GM12878 (cell line): ENCODE measurements around the gene MYL12B. TPM values are rescaled to one million over a fixed set of nuclear protein-coding genes. Genes with fewer than 3 reads are reported as not detected.
A peak's percentile ranks its signal among the peaks of the same experiment; 100 is the strongest.

Experiments used
- ATAC-seq: fragments of 200-7000 bp; cut with Tn5 transposase; 3 replicates; pipeline ENCODE4 v1.9.1; 2020; ENCODE audit warnings: mild to moderate bottlenecking, moderate library complexity
- BruUV-seq: library from RNA; stranded (reverse); fragments of 400-500 nt; replicated peaks from 2 replicates; lab custom pipeline; 2021; lab: Mats Ljungman, UMichigan
- CTCF ChIA-PET: fragments of 300-600 bp; sonication (Branson Sonifier 250); formaldehyde crosslinking; extraction: SDS; loops from one replicate; lab custom pipeline; 2021; ENCODE audit warnings: inconsistent platforms; lab: Yijun Ruan, JAX
- POLR2A ChIA-PET: fragments of 350-600 bp; formaldehyde crosslinking; extraction: SDS; loops from one replicate; lab custom pipeline; 2021; ENCODE audit warnings: inconsistent platforms; lab: Charles Lee
- RAD21 ChIA-PET: fragments of 300-600 bp; sonication (Branson Sonifier 250); formaldehyde crosslinking; loops from one replicate; lab custom pipeline; 2023; ENCODE audit warnings: antibody characterized with exemption; ENCODE audit not compliant: unreplicated experiment; lab: Charles Lee
- SMC1A ChIA-PET: fragments of 300-600 bp; sonication (Branson Sonifier 250); formaldehyde crosslinking; loops from one replicate; lab custom pipeline; 2023; ENCODE audit not compliant: unreplicated experiment, uncharacterized antibody; lab: Charles Lee
- DNase-seq: peaks from one replicate; pipeline ENCODE4 v3.0.0-alpha.2; 2011; ENCODE audit warnings: low read depth, low spot score
- FAIRE-seq: peaks from 3 replicates; lab custom pipeline; 2011; peaks lifted over from hg19 to GRCh38; lab: Jason Lieb, UNC
- H2AFZ ChIP-seq: 2 replicates; pipeline ENCODE4 v1.6.0; 2011; ENCODE audit warnings: low read depth, low read length, control low read depth; ENCODE audit not compliant: control insufficient read depth
- H3K27ac ChIP-seq: 2 replicates; pipeline ENCODE4 v1.5.1; 2011; ENCODE audit warnings: control low read depth; ENCODE audit not compliant: control insufficient read depth, insufficient read depth
- H3K27me3 ChIP-seq, 2 experiments: replicated peaks in 1 of 2; 2 replicates each; pipeline versions ENCODE4 v1.6.0 to v1.6.1; 2011; ENCODE audit warnings: low read length in 1 of 2; ENCODE audit not compliant: control insufficient read depth in 2 of 2, insufficient read depth in 2 of 2
- H3K36me3 ChIP-seq, 2 experiments: 2 replicates each; pipeline ENCODE4 v1.5.1; 2011; ENCODE audit warnings: low read length in 1 of 2; ENCODE audit not compliant: control insufficient read depth in 2 of 2, insufficient read depth in 2 of 2
- H3K4me1 ChIP-seq: 2 replicates; pipeline ENCODE4 v1.6.1; 2011; ENCODE audit warnings: mild to moderate bottlenecking, low read length, moderate library complexity, mixed read lengths; ENCODE audit not compliant: control insufficient read depth, insufficient read depth
- H3K4me2 ChIP-seq: 2 replicates; pipeline ENCODE4 v1.6.0; 2011; ENCODE audit warnings: control low read depth; ENCODE audit not compliant: control insufficient read depth, insufficient read depth
- H3K4me3 ChIP-seq: fragments of 200-600 bp; sonication (generic); 2 replicates; pipeline ENCODE4 v1.5.1; 2016
- H3K79me2 ChIP-seq: 2 replicates; pipeline ENCODE4 v1.6.0; 2011; ENCODE audit warnings: low read length; ENCODE audit not compliant: control insufficient read depth, insufficient read depth
- H3K9ac ChIP-seq: 2 replicates; pipeline ENCODE4 v1.8.0; 2011; ENCODE audit warnings: low read length, control low read depth, mixed read lengths; ENCODE audit not compliant: control insufficient read depth, insufficient read depth
- H3K9me3 ChIP-seq: replicated peaks from 3 replicates; pipeline ENCODE4 v1.5.1; 2011; ENCODE audit warnings: mild to moderate bottlenecking, low read length; ENCODE audit not compliant: control insufficient read depth, insufficient read depth
- H4K20me1 ChIP-seq: 2 replicates; pipeline ENCODE4 v1.6.0; 2011; ENCODE audit not compliant: control insufficient read depth, insufficient read depth
- BMI1 ChIP-seq: fragments of 450-650 bp; IDR thresholded peaks from 2 replicates; pipeline ENCODE4 v1.6.1; 2016; ENCODE audit warnings: mild to moderate bottlenecking, moderate library complexity, borderline replicate concordance
- EED ChIP-seq: sonication (generic); IDR thresholded peaks from 2 replicates; pipeline ENCODE4 v1.6.1; 2016; ENCODE audit warnings: antibody characterized with exemption, low read depth
- IKZF2 ChIP-seq, 2 experiments: fragments of 450-650 bp; IDR thresholded peaks; 2 replicates each; pipeline ENCODE4 v1.6.1; 2017; ENCODE audit warnings: mild to moderate bottlenecking in 2 of 2, moderate library complexity in 2 of 2
- MTA2 ChIP-seq: fragments of 450-650 bp; IDR thresholded peaks from 2 replicates; pipeline ENCODE4 v1.6.1; 2016; ENCODE audit warnings: low read depth, mild to moderate bottlenecking, moderate library complexity
- NBN ChIP-seq: fragments of 450-650 bp; IDR thresholded peaks from 2 replicates; pipeline ENCODE4 v1.6.1; 2016
- ZNF24 ChIP-seq: fragments of 450-650 bp; IDR thresholded peaks from 2 replicates; pipeline ENCODE4 v1.6.1; 2017; ENCODE audit warnings: antibody characterized with exemption, mild to moderate bottlenecking
- WGBS: methylation state at CpG from one replicate; pipeline ENCODE4 v1.1.6; 2016; ENCODE audit warnings: low lambda C conversion rate; ENCODE audit not compliant: insufficient replicate concordance, insufficient coverage; ENCODE audit errors: missing lambda C conversion rate; 5-methylcytosine and 5-hydroxymethylcytosine counted together
- in situ Hi-C: fragments of 300-500 bp; cut with MboI; formaldehyde crosslinking; loops from 9 replicates; pipeline ENCODE4 v1.14.3; 2018; ENCODE audit warnings: mixed read lengths
- intact Hi-C: fragments of 100-400 bp; cut with micrococcal nuclease; formaldehyde crosslinking; loops from one replicate; pipeline ENCODE4 v1.14.2; 2022; ENCODE audit not compliant: unreplicated experiment
- polyA plus RNA-seq, 11 experiments: library from polyadenylated mRNA; depleted of rRNA in 4 of 11; unstranded in 6 of 11; stranded (reverse) in 5 of 11; fragments of >200 nt; fragmentation: Nextera tagmentation in 4 of 11; fragmentation: Illumina TruSeq in 1 of 11; extraction: Ambion mirVana in 4 of 11; extraction: Trizol in 1 of 11; gene quantifications; 1 replicate in 1 of 11; 2 replicates in 10 of 11; pipeline versions ENCODE4 v1.2.1 to v1.2.3, GENCODE V29; 2011 to 2016; ENCODE audit warnings: inconsistent platforms in 2 of 11, missing spikeins in 2 of 11, low read depth in 1 of 11
- total RNA-seq, 4 experiments: library from RNA; depleted of rRNA in 3 of 4; stranded (reverse); fragments of >200 nt in 3 of 4; fragmentation: Illumina TruSeq in 1 of 4; extraction: Trizol in 1 of 4; gene quantifications; 2 replicates each; pipeline versions ENCODE4 v1.2.1 to v1.2.3, GENCODE V29; 2013 to 2021
- TF ChIP-seq, protein P1 (sequence below): fragments of 450-650 bp; IDR thresholded peaks from 2 replicates; pipeline ENCODE4 v1.6.1; 2014; ENCODE audit warnings: mild to moderate bottlenecking
- TF ChIP-seq, protein P2 (sequence below): fragments of 450-650 bp; IDR thresholded peaks from 2 replicates; pipeline ENCODE4 v1.6.1; 2017; ENCODE audit warnings: antibody characterized with exemption, mild to moderate bottlenecking, moderate library complexity
- TF ChIP-seq, protein P3 (sequence below), 3 experiments: IDR thresholded peaks in 2 of 3; conservative IDR thresholded peaks in 1 of 3; 2 replicates each; pipeline ENCODE4 v1.5.1; 2011; ENCODE audit warnings: low read depth in 3 of 3, low read length in 3 of 3, mild to moderate bottlenecking in 3 of 3, control low read depth in 2 of 3, moderate library complexity in 2 of 3, inconsistent platforms in 1 of 3, mixed read lengths in 1 of 3; ENCODE audit not compliant: control insufficient read depth in 2 of 3, insufficient read depth in 1 of 3; ENCODE audit errors: extremely low read depth in 1 of 3
- TF ChIP-seq, protein P4 (sequence below): fragments of 450-650 bp; conservative IDR thresholded peaks from 2 replicates; pipeline ENCODE4 v1.6.1; 2017; ENCODE audit warnings: mild to moderate bottlenecking, moderate library complexity
- TF ChIP-seq, protein P5 (sequence below): fragments of 450-650 bp; IDR thresholded peaks from 2 replicates; pipeline ENCODE4 v1.6.1; 2016; ENCODE audit warnings: mild to moderate bottlenecking

The MYL12B gene
- total and polyA plus RNA-seq, 10 of the 15 experiments (the other 5 are each of a cell fraction or from before 2014, with no cell fraction given), result 179 to 739 (median 400) TPM

DNA sequence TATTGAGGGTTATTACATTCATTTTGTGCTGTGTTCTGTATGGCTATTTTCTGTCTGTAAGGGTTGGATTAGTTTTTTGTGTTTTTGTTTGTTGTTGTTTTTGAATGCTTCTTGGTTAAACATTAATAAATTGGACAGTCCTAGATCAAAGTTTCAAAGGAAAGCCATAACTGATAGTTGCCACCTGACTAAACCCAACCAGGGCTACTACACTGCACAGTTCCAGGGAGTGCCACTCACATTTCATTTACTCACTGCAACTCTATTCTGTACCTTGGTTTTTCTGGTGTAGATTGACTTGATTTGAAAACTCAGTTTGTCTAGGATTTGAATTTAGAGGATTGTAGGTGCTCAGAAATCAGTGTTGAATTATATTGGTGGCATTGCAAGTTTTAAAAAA is 6.4 kb downstream of the MYL12B start (continued):
- TF ChIP-seq, protein P1, sequence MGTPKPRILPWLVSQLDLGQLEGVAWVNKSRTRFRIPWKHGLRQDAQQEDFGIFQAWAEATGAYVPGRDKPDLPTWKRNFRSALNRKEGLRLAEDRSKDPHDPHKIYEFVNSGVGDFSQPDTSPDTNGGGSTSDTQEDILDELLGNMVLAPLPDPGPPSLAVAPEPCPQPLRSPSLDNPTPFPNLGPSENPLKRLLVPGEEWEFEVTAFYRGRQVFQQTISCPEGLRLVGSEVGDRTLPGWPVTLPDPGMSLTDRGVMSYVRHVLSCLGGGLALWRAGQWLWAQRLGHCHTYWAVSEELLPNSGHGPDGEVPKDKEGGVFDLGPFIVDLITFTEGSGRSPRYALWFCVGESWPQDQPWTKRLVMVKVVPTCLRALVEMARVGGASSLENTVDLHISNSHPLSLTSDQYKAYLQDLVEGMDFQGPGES, result no peak
- no peak for TF ChIP-seq IKZF2 (IDR thresholded peaks at IDR 0.05)
- TF ChIP-seq, protein P2, sequence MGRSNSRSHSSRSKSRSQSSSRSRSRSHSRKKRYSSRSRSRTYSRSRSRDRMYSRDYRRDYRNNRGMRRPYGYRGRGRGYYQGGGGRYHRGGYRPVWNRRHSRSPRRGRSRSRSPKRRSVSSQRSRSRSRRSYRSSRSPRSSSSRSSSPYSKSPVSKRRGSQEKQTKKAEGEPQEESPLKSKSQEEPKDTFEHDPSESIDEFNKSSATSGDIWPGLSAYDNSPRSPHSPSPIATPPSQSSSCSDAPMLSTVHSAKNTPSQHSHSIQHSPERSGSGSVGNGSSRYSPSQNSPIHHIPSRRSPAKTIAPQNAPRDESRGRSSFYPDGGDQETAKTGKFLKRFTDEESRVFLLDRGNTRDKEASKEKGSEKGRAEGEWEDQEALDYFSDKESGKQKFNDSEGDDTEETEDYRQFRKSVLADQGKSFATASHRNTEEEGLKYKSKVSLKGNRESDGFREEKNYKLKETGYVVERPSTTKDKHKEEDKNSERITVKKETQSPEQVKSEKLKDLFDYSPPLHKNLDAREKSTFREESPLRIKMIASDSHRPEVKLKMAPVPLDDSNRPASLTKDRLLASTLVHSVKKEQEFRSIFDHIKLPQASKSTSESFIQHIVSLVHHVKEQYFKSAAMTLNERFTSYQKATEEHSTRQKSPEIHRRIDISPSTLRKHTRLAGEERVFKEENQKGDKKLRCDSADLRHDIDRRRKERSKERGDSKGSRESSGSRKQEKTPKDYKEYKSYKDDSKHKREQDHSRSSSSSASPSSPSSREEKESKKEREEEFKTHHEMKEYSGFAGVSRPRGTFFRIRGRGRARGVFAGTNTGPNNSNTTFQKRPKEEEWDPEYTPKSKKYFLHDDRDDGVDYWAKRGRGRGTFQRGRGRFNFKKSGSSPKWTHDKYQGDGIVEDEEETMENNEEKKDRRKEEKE, result no peak

DNA sequence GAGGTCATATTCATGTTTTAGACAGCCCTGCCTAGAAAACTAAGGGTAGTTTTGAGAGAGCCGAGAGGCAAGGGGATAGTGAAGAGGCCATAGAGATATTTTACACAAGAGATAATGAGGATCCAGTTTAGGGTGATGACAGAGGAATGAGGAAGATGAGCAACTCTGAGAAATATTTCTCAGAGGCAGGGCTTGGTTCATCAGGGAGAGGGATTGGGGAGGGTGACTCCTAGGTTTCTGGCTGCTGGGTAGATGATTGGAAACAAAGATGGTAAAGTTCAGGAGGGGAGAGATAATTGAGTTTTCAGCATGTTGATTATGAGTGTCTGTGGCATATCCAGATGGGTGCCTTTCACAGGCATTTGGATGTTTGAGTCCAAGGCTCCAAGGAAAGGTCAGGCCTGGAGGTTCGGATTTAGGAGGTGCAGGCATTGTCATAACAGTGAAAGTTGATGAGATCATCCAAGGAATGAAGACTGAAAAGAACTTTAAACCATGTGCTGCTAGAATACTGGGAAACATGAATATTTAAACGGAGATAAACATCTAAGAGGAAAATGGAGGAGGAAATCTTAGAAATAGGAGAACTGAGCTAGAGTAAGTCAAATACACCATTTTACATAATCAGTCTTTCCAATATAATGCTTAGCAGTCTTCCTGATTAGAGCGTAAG is 7.4 kb downstream of the MYL12B start:
- RAD21 ChIA-PET, result no interaction called here
- intact Hi-C loops, result no loop called here

More for the DNA sequence above, 7.4 kb downstream of the MYL12B start:
- no peak for FAIRE-seq
- Histone ChIP-seq H3K9ac (no peak overlapping the region), H4K20me1 (no peaks in the 10 kb centered on the region), H2AFZ (no peak overlapping the region), H3K4me2 (peak overlapping the region; percentile 68), H3K4me1 (peaks cover 11% of the 10 kb centered on the region), H3K27ac (no peak overlapping the region), H3K79me2 (peaks cover 85% of the 10 kb centered on the region), H3K27me3 (no peaks in the 10 kb centered on the region), H3K36me3 (peaks cover 2 to 5% of the 10 kb centered on the region in 2 experiments; a peak in 3 of 4 replicates), H3K4me3 (no peak overlapping the region), H3K9me3 (no peaks in the 10 kb centered on the region)
- SMC1A ChIA-PET, result interaction anchor here (1.4 kb wide), 2 partner anchors 13 to 21 kb away, joined by 3 read pairs; no protein-coding TSS in a partner anchor
- TF ChIP-seq MTA2 (no peak), EED (no peak), BMI1 (no peak), ZNF24 (no peak), NBN (no peak)
- TF ChIP-seq, protein P3, sequence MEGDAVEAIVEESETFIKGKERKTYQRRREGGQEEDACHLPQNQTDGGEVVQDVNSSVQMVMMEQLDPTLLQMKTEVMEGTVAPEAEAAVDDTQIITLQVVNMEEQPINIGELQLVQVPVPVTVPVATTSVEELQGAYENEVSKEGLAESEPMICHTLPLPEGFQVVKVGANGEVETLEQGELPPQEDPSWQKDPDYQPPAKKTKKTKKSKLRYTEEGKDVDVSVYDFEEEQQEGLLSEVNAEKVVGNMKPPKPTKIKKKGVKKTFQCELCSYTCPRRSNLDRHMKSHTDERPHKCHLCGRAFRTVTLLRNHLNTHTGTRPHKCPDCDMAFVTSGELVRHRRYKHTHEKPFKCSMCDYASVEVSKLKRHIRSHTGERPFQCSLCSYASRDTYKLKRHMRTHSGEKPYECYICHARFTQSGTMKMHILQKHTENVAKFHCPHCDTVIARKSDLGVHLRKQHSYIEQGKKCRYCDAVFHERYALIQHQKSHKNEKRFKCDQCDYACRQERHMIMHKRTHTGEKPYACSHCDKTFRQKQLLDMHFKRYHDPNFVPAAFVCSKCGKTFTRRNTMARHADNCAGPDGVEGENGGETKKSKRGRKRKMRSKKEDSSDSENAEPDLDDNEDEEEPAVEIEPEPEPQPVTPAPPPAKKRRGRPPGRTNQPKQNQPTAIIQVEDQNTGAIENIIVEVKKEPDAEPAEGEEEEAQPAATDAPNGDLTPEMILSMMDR (IDR thresholded peaks at IDR 0.05 in 2 of 3, conservative IDR thresholded peaks at IDR 0.05 in 1 of 3; ENCODE audit: control insufficient read depth in 2 of 3, extremely low read depth in 1 of 3, insufficient read depth in 1 of 3, low read depth in 3 of 3, low read length in 3 of 3), result no peak
- TF ChIP-seq, protein P4, sequence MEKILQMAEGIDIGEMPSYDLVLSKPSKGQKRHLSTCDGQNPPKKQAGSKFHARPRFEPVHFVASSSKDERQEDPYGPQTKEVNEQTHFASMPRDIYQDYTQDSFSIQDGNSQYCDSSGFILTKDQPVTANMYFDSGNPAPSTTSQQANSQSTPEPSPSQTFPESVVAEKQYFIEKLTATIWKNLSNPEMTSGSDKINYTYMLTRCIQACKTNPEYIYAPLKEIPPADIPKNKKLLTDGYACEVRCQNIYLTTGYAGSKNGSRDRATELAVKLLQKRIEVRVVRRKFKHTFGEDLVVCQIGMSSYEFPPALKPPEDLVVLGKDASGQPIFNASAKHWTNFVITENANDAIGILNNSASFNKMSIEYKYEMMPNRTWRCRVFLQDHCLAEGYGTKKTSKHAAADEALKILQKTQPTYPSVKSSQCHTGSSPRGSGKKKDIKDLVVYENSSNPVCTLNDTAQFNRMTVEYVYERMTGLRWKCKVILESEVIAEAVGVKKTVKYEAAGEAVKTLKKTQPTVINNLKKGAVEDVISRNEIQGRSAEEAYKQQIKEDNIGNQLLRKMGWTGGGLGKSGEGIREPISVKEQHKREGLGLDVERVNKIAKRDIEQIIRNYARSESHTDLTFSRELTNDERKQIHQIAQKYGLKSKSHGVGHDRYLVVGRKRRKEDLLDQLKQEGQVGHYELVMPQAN, result no peak
- TF ChIP-seq, protein P5, sequence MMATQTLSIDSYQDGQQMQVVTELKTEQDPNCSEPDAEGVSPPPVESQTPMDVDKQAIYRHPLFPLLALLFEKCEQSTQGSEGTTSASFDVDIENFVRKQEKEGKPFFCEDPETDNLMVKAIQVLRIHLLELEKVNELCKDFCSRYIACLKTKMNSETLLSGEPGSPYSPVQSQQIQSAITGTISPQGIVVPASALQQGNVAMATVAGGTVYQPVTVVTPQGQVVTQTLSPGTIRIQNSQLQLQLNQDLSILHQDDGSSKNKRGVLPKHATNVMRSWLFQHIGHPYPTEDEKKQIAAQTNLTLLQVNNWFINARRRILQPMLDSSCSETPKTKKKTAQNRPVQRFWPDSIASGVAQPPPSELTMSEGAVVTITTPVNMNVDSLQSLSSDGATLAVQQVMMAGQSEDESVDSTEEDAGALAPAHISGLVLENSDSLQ, result no peak
- CTCF ChIA-PET, result interaction anchor here (1.0 to 1.2 kb wide), 2 partner anchors 28 to 397 kb away, joined by 3 to 4 read pairs; no protein-coding TSS in a partner anchor
- in situ Hi-C loops, result loop anchor here (25.0 kb wide), 1 partner anchor 993 kb away; no protein-coding TSS in a partner anchor
- POLR2A ChIA-PET, result no interaction called here
- ATAC-seq, result no peak
- no peak for DNase-seq
- BruUV-seq, result no TSS peak
- WGBS, result 98% methylated on average over 4 of the region's 4 CpGs
